C4-2B (cell line): ENCODE data around the gene ELN.

Experiments used
- CTCF ChIP-seq: fragments of 450-650 bp; conservative IDR thresholded peaks from 2 replicates; pipeline ENCODE4 v1.5.1; 2017; ENCODE audit warnings: mild to moderate bottlenecking
- ZFX ChIP-seq: fragments of 450-650 bp; IDR thresholded peaks from 2 replicates; pipeline ENCODE4 v1.6.1; 2017

- TF ChIP-seq CTCF (no peak), ZFX (no peak)
Observed at GRCh38 chr7:74028321-74028838, 407 bp downstream of the ELN start.
